Transverse colon (tissue), 3 donors: ENCODE data around the gene EDN3.

Experiments
- CTCF ChIP-seq, 5 experiments: fragments of 200-600 bp in 3 of 5; fragments of 450-650 bp in 2 of 5; sonication (generic) in 3 of 5; IDR thresholded peaks; 1 replicate in 2 of 5; 2 replicates in 3 of 5; pipeline ENCODE4 v1.5.1; 2016 to 2017; ENCODE audit warnings: antibody characterized with exemption in 5 of 5, inconsistent platforms in 3 of 5, mild to moderate bottlenecking in 2 of 5, moderate library complexity in 1 of 5
- POLR2A ChIP-seq: fragments of 450-650 bp; IDR thresholded peaks from one replicate; pipeline ENCODE4 v1.6.1; 2016; ENCODE audit warnings: antibody characterized with exemption, mild to moderate bottlenecking, moderate library complexity

GRCh38 chr20:59340201-59340885 lies 39.9 kb downstream of the EDN3 start:
- TF ChIP-seq CTCF (IDR thresholded peaks at IDR 0.05) (no peak), POLR2A (no peak)
